GM18502 (cell line): ENCODE results near the gene ZNF592.
"Not testable (repeated sequence)": the region's sequence is repeated elsewhere in the genome, so short reads cannot be mapped to it uniquely, and the experiment has no call there.

Experiments
- ATAC-seq: cut with Tn5 transposase; IDR thresholded peaks from one replicate; pipeline ENCODE4 v1.9.1; 2021; ENCODE audit warnings: mild to moderate bottlenecking; ENCODE audit not compliant: unreplicated experiment, poor library complexity

ZNF592 gene

DNA sequence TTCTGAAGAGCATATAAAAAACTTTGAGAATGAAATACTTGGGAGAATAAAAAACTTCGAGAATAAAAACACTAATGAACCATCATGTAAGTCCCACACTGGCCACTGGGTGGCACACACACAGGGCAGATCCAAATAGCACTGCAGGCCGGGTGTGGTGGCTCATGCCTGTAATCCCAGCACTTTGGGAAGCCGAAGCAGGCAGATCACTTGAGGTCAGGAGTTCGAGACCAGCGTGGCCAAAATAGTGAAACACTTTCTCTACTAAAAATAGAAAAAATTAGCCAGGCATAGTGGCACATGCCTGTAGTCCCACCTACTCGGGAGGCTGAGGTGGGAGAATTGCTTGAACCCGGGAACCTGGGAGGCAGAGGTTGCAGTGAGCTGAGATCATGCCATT lies 97.2 kb downstream of the ZNF592 start:
- ATAC-seq: not testable (repeated sequence)

DNA sequence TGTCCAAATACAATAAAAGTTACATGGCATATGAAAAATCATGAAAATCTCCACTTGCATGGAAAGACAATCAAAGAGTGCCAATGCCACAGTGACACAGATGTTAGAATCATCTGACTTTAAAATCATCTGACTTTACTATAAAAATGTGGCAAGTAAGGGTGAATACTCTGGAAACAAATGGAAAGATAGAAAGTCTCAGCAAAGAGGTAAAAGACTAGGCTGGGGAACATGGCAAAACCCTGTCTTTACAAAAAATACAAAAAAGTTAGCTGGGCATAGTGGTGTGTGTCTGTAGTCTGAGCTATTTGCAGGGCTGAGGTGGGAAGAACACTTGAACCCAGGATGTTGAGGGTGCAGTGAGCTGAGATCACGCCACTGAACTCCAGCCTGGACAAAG lies 97.9 kb downstream of the ZNF592 start:
- ATAC-seq: no peak

DNA sequence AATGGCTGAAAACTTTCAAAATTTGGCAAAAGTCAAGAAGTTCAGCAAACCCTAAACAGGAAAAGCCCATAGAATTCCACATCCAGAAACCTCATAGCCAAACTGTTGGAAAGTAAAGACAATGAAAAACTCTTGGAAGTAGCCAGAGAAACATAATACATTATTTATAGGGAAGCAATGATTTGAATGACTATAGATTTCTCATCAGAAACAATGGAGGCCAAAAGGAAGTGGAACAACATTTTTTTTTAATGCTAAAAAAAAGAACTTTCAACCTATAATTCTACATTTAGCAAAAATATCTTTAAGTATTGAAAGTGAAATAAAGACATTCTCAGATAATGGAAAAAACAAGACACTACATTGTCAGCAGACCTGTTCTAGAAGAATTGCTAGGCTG lies 99.0 kb downstream of the ZNF592 start:
- no peak for ATAC-seq

DNA sequence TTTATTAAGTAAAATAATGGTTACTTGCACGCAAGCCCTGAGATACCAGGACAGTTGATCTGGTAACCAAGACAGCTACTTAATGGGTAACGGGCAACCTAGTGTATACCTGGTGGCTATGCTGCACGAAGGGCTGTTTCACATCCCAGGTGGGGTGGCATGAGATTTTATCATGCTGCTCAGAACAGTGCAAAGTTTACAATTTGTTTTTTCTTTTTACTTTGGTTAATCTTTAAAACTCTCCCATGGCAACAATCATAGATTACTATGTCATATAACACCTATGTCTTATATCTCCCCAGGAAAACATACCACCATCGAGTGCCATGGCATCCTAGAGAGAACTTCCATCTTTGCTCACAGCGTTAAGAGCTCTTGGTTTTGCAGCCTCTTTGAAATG lies 103.8 kb downstream of the ZNF592 start:
- ATAC-seq: no peak

DNA sequence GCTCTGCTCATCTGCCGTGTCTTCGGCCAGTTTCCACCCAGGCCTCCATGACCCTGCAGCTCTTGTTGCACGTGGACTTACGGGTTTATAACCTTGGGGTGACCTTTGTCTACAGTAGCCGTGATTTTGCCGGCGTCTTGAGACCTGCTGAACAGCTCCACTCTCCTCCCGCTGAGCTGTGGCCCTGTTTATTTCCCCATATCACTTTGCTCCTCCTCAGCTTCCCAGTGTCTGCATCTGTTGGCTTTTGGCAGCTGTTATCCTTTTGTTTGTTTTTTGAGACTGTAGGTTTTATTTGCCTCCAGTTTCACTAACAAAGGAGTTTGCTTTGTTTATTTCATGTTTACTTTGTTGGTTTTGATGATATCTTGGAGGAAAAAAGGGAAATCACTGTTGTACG lies 106.7 kb downstream of the ZNF592 start:
- no peak for ATAC-seq

DNA sequence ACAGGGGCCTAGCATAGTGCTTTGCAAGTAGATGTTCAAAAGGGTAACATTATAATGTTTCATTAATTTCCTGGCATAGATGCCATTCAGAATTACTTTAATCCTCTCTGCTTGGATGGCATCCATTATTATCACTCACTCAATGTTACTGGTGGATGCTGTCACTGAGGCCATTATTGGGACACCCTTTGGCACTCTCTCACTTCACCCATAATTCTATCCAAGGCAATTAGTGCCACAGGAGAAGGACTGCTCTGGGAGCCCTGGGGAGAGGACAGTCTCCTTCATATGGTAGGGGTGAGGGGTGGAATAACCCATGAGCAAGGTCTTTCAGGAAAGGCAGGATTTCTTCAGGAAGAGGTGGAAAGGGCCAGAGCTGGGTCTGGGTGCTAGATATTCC lies 107.4 kb downstream of the ZNF592 start:
- no peak for ATAC-seq
